Ectodermal cell (in vitro differentiated cells): ENCODE results near the gene ZBTB5.
"Not testable (repeated sequence)": the region's sequence is repeated elsewhere in the genome, so short reads cannot be mapped to it uniquely, and the experiment has no call there.

Source experiments
- H3K27ac ChIP-seq: 2 replicates; pipeline ENCODE4 v1.7.0; 2013; ENCODE audit warnings: mild to moderate bottlenecking, low read depth, low read length; ENCODE audit not compliant: insufficient read depth, poor library complexity, severe bottlenecking
- H3K27me3 ChIP-seq: 2 replicates; pipeline ENCODE4 v1.7.0; 2013; ENCODE audit warnings: mild to moderate bottlenecking, low read length; ENCODE audit not compliant: insufficient read depth, control insufficient read depth, poor library complexity, severe bottlenecking
- H3K36me3 ChIP-seq: one replicate; pipeline ENCODE4 v1.7.0; 2013; ENCODE audit warnings: low read length; ENCODE audit not compliant: control insufficient read depth, insufficient read depth
- H3K4me1 ChIP-seq: one replicate; pipeline ENCODE4 v1.7.0; 2013; ENCODE audit warnings: low read length; ENCODE audit not compliant: control insufficient read depth, insufficient read depth
- H3K4me3 ChIP-seq: 2 replicates; pipeline ENCODE4 v1.7.0; 2013; ENCODE audit warnings: low read depth, low read length, control low read depth; ENCODE audit not compliant: insufficient read depth
- H3K9me3 ChIP-seq: 2 replicates; pipeline ENCODE4 v1.7.0; 2013; ENCODE audit warnings: mild to moderate bottlenecking, low read length, moderate library complexity; ENCODE audit not compliant: control insufficient read depth
- WGBS, 2 experiments: methylation state at CpG; one replicate each; pipeline ENCODE4 v1.1.7; 2013; ENCODE audit warnings: missing lambda C conversion rate in 2 of 2; 5-methylcytosine and 5-hydroxymethylcytosine counted together

Gene ZBTB5

DNA sequence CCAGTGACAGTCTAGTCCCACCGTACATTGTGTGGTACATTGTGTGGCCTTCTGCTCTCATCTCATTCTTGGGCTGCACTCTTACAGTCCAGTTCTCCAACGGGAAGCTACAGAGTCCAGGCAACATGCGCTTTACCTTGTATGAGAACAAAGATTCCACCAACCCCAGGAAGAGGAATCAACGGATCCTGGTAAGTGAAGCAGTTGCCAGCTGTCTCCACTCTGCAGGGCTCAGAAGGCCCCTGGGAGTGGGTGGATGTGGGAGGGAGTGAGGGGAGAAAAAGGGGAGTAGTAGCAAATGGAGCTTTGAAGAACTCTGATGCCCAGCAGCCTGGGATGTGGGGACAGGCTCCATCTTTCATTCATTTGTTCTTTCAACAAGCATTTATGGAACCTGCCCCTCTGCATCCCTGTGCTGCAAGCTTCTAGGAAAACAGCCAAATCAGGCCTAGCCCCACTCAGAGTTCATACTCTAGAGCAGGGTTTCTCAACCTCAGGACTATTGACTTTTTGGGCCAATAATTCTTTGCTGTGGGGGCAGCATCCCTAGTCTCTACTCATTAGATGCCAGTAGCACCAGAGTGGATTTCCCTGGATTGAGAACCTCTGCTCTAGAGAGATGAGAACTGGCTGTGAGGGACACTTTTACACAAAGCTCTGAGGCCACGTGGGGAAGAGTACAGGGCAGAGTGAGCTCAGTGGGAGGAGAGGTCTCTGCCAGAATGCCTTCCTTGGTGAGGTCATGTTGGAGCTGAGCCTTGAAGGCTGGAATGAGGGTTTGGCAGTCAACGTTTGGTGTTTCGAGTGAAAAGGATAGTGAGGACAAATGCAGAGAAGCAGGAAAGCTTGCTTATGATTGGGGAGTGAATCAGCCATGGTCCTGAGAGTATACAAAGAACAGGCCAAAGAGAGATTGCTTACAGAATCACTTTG is 21.6 kb upstream of the ZBTB5 start:
- Histone ChIP-seq H3K4me3 (peak overlapping the region; percentile 82), H3K36me3 (no peaks in the 10 kb centered on the region), H3K9me3 (no peaks in the 10 kb centered on the region), H3K4me1 (peaks cover 10% of the 10 kb centered on the region), H3K27me3 (no peaks in the 10 kb centered on the region), H3K27ac (no peak overlapping the region)
- WGBS, 2 experiments = 57 to 61% methylated on average over 7 of the region's 7 CpGs

DNA sequence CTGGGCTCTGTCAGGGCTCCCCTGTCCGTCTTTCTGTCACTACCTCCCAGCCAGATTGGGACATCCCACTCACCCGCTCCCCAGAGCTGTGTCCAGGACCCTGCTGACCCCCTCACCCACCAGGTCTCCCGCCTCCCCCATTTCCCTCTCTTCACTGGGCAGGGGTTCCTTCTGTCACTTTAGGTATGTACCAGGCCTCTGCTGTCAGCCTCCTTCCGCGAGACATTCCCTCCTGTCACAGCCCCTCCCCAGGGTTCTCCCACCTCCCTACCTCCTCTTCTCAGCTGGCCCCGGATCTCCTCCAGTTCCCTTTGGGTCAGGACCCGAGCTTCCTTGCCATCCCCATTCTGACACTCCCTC is 21.0 kb upstream of the ZBTB5 start:
- H3K36me3 ChIP-seq = no peaks in the 10 kb centered on the region
- H3K27me3 ChIP-seq = no peaks in the 10 kb centered on the region
- H3K4me3 ChIP-seq = peak overlapping the region; percentile 82
- H3K4me1 ChIP-seq = peaks cover 10% of the 10 kb centered on the region
- no peak overlapping the region for H3K27ac ChIP-seq
- no peaks in the 10 kb centered on the region for H3K9me3 ChIP-seq
- WGBS, 2 experiments = 3 to 5% methylated on average over 7 of the region's 7 CpGs

DNA sequence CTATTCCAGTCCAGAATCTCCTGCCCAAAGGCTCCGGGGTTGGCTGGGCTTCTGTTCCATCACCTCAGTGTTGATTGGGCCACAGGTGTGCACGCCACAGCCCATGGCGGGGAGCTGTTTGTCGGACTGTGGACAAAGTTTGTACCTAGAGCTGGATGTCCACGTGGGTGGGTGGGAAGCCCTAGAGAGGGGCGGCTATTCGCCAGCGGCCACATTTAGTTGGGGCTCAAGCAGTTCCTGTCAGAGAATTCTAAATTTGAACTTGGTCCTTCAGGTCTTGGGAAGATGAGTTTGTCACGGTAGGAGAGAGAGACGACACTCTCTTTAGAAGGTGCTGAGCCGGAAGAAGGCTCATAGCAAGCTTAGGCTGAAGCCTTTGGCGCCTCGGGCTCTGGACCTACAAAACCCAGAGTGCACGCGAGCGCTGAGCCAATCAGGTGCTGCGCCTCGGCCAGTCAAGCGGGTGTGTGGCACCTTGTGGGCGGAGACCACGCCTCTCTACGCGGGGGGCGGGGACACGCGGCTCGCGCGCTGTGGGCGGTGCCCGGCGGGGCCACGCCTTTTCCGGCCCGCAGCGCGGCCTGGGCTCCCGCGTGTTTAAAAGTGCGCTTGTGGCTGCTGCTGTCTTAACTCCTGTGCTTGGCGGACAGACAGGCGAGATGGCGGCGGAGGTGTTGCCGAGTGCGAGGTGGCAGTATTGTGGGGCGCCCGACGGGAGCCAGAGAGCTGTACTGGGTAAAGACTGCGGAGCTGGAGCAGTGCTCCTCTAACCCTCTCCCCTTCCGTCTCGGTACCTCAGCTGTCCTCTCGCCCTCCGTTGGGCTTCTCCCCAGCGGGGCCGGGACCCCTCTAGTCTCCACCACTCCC is 20.4 kb upstream of the ZBTB5 start, which contains the start of gene POLR1E:
TSS of gene POLR1E (plus strand) at position 560 of the 867 bp plus-strand sequence. CDS start at position 660, 100 bp downstream.
- Histone ChIP-seq H3K27ac (no peak within 1 kb of the TSS), H3K36me3 (no peaks in the 10 kb centered on the region), H3K4me3 (peak within 1 kb of the TSS; percentile 82), H3K4me1 (peaks cover 10% of the 10 kb centered on the region), H3K9me3 (no peaks in the 10 kb centered on the region), H3K27me3 (no peaks in the 10 kb centered on the region)
- whole genome bisulfite sequencing, 2 experiments = 8 to 9% methylated on average over 56 of the region's 56 CpGs

DNA sequence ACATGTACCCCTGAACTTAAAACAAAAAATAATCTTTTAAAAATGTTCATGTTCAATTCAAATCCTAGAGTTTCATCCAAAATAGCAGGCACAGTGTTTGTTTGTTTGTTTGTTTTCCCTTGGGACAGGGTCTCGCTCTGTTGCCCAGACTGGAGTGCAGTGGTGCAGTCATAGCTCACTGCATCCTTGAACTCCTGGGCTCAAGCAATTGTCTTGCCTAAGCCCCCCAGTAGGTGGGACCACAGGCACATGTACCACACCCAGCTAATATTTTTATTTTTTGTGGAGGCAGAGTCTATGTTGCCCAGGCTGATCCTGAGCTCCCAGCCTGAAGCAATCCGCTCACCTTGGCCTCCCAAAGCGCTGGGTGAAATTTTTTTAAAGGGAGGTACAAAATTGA is 15.5 kb upstream of the ZBTB5 start:
- WGBS, 2 experiments = 81 to 92% methylated on average over 1 to 2 of the region's 3 CpGs
- Histone ChIP-seq H3K9me3 (no peaks in the 10 kb centered on the region), H3K4me3 (no peak overlapping the region), H3K27ac (no peak overlapping the region), H3K36me3 (no peaks in the 10 kb centered on the region), H3K4me1 (no peaks in the 10 kb centered on the region), H3K27me3 (no peaks in the 10 kb centered on the region)

DNA sequence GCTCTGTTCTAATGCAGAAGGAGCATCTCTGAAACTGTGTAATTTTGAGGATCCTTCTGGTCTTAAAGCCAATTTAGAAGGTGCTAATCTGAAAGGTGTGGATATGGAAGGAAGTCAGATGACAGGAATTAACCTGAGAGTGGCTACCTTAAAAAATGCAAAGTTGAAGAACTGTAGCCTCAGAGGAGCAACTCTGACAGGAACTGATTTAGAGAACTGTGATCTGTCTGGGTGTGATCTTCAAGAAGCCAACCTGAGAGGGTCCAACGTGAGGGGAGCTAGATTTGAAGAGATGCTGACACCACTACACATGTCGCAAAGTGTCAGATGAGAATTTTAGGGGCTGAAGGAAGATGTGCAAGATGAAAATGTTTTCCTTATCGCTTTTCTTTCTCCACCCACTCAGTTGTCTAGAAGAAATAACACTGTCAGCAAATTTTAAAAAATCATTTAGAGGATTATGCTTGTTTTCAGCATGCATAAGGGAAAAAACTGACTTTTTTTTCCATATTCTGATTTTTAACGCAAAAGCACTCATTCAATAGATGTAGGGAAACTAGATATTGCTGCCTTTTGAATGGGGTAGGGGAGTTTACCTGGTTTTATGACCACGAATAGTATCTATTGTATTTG is 12.9 kb upstream of the ZBTB5 start:
- not testable (repeated sequence) for H3K27me3 ChIP-seq, H3K4me3 ChIP-seq, H3K27ac ChIP-seq, H3K36me3 ChIP-seq, H3K4me1 ChIP-seq, H3K9me3 ChIP-seq
- 86 to 87% methylated on average over 5 of the region's 5 CpGs for WGBS, 2 experiments

DNA sequence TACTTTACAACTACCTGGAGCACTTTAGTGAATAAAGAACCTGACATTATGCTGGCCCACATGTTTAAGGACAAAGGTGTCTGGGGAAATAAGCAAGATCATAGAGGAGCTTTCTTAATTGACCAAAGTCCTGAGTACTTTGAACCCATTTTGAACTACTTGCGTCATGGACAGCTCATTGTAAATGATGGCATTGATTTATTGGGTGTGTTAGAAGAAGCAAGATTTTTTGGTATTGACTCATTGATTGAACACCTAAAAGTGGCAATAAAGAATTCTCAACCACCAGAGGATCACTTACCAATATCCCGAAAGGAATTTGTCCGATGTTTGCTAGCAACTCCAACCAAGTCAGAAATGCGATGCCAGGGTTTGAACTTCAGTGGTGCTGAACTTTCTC is 12.2 kb upstream of the ZBTB5 start:
- 90 to 97% methylated on average over 4 of the region's 4 CpGs for WGBS, 2 experiments
- H3K36me3 ChIP-seq, H3K9me3 ChIP-seq, H3K4me3 ChIP-seq, H3K27ac ChIP-seq, H3K27me3 ChIP-seq, H3K4me1 ChIP-seq: not testable (repeated sequence)

DNA sequence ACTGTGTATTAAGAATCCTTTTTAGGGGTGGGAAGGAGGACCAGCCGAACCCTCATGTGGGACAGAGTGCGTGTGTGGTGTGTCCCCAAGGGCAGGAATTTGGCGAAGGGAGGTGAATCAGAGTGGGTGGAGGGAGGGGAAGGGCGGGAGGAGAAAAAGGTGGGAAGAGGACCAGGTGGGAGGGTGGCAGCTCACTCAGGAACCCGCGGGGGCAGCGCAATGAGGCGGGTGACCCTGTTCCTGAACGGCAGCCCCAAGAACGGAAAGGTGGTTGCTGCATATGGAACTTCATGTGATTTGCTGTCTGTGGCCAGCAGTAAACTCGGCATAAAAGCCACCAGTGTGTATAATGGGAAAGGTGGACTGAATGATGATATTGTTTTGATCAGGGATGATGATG is 11.7 kb upstream of the ZBTB5 start:
- Histone ChIP-seq H3K36me3 (no peaks in the 10 kb centered on the region), H3K27me3 (no peaks in the 10 kb centered on the region), H3K27ac (no peak overlapping the region), H3K4me3 (no peak overlapping the region), H3K9me3 (no peaks in the 10 kb centered on the region), H3K4me1 (peaks cover 2% of the 10 kb centered on the region)
- 89 to 91% methylated on average over 11 of the region's 11 CpGs for WGBS, 2 experiments

DNA sequence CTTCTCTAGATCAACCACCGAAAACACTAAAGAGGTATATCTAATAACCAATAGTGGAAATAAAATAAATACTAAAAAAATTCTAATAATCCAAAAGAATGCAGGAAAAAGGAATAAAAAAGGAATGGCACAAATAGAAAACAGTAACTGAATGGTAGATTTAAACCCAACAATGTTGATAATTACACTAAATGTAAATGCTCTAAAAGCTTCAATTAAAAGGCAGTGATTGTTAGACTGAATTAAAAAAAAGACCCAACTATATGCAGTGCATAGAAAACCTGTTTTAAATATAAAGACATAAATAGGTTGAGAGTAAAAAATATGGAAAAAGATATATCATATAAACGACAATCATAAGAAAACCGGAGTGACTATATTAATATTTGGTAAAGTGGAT is 9.2 kb upstream of the ZBTB5 start:
- peaks cover 6% of the 10 kb centered on the region for H3K4me1 ChIP-seq
- no peaks in the 10 kb centered on the region for H3K36me3 ChIP-seq
- WGBS, 2 experiments = 80 to 94% methylated on average over 1 to 2 of the region's 3 CpGs
- no peaks in the 10 kb centered on the region for H3K9me3 ChIP-seq
- H3K27ac ChIP-seq = no peak overlapping the region
- H3K4me3 ChIP-seq = no peak overlapping the region
- no peaks in the 10 kb centered on the region for H3K27me3 ChIP-seq

DNA sequence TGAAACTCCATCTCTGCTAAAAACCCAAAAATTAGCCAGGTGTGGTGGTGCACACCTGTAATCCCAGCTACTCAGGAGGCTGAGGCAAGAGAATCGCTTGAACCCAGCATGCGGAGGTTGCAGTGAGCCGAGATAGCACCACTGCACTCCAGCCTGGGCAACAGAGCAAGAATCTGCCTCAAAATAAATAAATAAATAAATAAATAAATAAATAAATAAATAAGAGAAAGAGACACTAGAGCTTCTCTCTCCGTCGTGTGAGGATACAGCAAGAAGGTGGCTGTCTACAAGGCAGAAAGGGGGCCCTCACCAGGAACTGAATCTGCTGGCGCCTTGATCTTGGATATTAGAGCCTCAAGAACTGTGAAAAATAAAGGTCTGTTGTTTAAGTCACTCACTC is 8.7 kb upstream of the ZBTB5 start:
- H3K27ac ChIP-seq, H3K4me1 ChIP-seq, H3K36me3 ChIP-seq, H3K27me3 ChIP-seq, H3K4me3 ChIP-seq, H3K9me3 ChIP-seq: not testable (repeated sequence)
- 62 to 64% methylated on average over 6 of the region's 6 CpGs for WGBS, 2 experiments
